ENCODE measurements around the gene TMEM9.

Gene TMEM9

GRCh38 chr1:201100169-201100930, 53.9 kb downstream of the TMEM9 start:
- DNase-seq: no peak

GRCh38 chr1:201098992-201099677, 55.1 kb downstream of the TMEM9 start:
- DNase-seq: no peak

- no peak for DNase-seq
Measured at GRCh38 chr1:201096977-201097856, 57.1 kb downstream of the TMEM9 start.

- DNase-seq: no peak
Measured at GRCh38 chr1:201096041-201096461, 58.2 kb downstream of the TMEM9 start.

- no peak for DNase-seq
Measured at GRCh38 chr1:201095581-201095980, 58.7 kb downstream of the TMEM9 start.

- no peak for DNase-seq
Measured at GRCh38 chr1:201094832-201095231, 59.4 kb downstream of the TMEM9 start.

- DNase-seq: no peak
Measured at GRCh38 chr1:201093962-201094361, 60.3 kb downstream of the TMEM9 start.

- DNase-seq: no peak
Measured at GRCh38 chr1:201093561-201093960, 60.7 kb downstream of the TMEM9 start.

- no peak for DNase-seq
Measured at GRCh38 chr1:201092738-201093137, 61.5 kb downstream of the TMEM9 start.

GRCh38 chr1:201091256-201091655, 63.0 kb downstream of the TMEM9 start:
- DNase-seq: no peak

GRCh38 chr1:201090541-201090940, 63.7 kb downstream of the TMEM9 start:
- no peak for DNase-seq

- no peak for DNase-seq
Measured at GRCh38 chr1:201089596-201089995, 64.7 kb downstream of the TMEM9 start.

GRCh38 chr1:201088901-201089525, 65.3 kb downstream of the TMEM9 start:
- no peak for DNase-seq

- DNase-seq: no peak
Measured at GRCh38 chr1:201088395-201088794, 65.9 kb downstream of the TMEM9 start.

- DNase-seq: peak; percentile 36 to 58
Measured at GRCh38 chr1:201085902-201086735, 68.2 kb downstream of the TMEM9 start.
